Activated effector memory CD4-positive, alpha-beta T cell treated with Interleukin-2 at 50 U/mL for 16 hours (primary cell): ENCODE measurements around the gene KCNK5.

ENCODE experiments used
- DNase-seq: peaks from one replicate; pipeline ENCODE4 v3.0.0-alpha.2; 2020

The KCNK5 gene

DNA sequence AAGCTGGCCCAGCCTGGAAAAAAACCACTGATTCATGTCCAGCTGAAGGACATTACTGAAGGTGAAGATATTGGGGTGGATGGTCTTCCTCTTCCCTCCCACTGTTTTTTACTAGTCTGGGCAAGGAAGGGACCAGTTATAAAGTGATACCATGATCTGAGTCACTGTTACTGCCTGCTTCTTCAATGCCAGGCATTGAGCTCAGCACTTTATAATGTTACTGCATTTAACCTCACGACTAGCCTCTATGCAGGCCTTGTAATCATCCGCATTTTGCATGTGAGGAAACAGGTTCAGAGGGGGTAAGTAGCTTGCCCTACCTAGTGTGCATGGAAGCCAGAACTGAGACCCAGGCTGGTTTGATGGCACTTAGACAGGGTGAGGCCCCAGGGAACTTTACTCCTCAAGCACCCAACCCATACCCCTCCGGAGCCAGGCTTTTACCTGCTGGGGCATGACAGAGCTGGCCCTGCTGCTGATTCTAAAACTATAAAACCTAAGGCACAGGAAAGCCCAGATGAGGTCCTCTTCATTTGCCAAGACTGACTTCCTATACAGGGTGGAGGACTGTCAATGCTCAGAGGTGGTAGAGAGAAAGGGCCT is 11.0 kb upstream of the KCNK5 start:
- no peak for DNase-seq

DNA sequence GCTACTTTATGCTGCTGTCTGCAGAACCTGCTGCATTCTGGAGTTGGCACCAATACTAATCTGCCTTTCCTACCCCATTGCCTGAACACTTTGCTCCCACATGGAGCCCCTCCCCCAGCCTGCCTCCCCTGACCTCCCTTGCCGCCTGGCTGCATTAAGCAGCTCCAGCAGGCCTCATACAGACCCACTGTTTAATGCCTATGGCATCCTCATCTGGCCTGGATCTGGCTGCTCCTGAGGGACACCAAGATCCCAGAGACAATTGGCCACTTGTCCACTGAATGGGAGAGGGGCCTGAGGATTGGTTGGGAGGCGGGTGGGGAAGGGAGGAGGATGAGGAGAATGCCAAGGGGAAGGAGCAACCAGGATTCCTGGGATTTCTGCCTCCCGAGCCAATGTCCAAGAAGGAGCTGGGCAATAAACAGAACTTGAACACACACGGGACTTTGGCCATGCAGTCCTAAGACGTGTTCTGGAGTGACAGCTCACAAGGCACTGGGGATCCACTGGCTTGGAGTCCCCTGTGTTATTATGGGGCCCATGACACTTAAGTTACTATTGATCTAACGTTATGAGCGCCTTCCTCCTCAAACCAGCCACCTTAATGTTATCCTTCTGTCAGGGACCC is 10.4 kb upstream of the KCNK5 start:
- DNase-seq, result no peak

GRCh38 chr6:39236742-39237141 is 7.5 kb upstream of the KCNK5 start:
- DNase-seq, result no peak

- DNase-seq, result no peak
These were observed 4.1 kb upstream of the KCNK5 start for GRCh38 chr6:39233333-39233732.

DNA sequence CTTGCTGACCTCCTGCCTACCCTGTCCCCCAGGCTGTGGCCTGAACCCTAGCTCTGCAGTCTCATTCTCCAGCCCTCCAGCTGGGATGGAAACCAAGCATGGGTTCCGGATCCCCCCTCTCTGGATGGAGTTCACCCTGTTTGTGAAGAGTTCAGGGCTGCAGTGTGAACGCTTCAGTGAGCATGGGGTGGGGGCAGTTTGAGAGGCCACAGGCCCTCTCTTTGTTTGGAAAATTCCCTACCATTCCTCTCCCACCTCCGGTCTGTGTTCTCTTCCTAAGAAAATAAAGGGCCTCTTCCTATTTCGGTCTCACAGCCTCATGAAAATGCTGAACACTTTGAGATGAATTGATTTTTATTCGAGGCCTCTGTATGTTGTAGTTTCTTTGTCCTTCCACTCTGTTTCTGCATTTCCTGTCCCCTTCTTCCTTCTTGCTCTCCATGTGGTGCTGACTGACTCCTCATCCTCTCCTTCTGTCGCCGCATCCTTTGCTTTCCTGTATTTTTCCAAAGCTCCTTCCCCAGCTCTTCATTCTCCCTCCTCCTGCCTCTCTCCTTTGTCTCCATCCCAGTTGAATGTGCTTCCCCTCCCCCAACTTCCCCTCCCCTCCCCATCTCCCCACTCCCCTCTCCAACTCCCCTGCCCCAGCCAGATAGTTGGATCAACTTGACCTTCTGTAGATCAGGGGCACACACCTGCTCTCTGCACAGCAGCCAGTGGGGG is 2.4 kb upstream of the KCNK5 start:
- DNase-seq, result no peak

- DNase-seq, result no peak
These were observed 1.4 kb upstream of the KCNK5 start for GRCh38 chr6:39230654-39231035.

DNA sequence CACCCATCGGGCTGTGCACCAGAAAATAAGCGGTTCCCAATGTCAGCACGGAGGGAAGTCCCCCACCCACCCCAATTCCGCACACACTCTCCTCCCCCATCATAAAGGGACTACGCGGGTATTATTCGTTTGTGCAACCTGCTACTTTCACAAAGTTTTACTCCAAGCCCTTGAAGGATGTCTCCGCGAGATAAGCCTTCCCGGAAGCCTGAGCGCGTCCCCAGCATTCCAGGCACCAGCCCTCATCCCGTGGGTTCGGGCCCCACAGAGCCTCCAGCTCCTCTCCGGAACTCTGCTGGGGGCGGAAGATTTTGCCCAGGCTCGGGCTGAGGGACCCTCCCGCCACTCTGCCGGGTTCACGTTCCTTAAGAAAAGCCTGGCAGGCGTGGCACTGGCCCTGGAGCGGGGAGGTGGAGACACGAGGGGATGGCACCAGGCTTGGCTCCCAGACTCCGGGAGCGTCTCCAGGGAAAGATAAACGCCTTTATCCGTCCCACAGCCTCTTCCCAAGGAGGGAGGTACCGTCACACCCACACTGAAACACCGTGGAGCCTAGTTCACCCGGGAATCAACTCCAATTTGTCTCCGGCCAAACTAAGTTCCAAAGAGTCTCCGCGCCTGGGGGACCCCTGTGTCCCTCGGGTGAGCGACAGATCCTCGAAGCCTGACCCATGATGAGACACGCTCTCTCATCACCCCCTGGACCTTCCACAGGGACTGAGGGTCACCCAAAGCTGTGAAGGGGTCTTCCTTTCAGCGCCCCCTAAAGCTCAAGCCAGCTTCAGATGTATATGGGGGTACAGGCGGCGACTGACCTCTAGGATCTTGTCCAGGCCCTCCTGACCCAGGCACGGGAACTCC is 934 bp downstream of the KCNK5 start:
- no peak for DNase-seq

- DNase-seq, result no peak
These were observed 1.8 kb downstream of the KCNK5 start for GRCh38 chr6:39227476-39227875.

DNA sequence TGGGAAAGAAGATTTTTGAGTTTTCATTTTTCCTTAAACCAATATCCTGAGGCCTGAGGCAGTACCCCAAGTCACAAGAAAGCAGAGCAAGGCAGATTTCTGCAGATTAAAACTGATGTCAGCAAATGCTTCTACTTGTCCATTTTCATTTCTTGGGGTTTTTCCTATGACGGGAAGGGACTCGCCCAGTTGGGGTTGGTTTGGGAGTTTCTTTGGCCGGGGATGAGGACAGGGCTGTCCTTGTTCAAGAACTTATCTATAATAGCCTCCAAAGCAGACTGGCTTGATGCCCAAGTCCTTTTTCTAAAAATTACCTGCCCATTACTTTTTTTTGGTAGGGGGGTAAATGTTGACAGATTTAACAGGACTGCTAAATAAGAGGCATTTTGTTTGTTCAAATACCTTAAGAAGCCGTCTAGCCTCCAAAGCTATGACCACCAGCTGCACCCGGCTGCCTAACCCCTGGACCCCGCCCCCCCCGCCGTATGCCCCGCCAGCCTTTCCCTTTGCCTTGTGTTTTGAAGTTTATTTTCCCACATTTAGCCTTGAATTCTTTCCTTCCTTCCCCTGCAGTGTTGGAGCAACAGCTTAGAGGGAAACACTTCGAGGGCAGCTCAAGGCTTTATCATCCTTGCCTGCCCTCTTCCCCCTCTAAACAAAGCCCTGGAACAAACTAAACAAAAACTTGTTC is 2.5 kb downstream of the KCNK5 start:
- no peak for DNase-seq

DNA sequence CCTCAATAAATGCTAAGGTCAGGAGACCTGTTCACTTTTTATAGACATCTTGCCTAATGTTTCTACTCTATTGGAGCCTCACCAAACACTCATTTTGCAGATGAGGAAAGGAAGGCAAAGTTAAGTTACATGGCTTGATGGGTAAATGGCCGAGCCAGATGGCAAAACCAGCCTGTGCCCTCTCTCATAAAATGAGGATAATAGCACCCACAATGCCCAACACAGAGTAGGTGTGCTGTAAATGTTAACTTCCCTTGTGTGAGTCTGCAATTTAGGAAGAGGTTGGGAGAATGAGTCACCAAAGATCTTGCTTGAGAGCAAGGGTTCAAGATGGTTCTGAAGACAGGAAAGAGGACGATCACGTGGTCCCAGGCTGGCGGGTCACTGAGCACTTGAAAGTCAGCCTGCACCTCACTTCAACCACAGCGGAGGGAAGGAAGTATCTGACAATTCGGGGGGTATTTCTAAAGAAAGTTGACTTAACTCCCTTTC is 3.3 kb downstream of the KCNK5 start:
- DNase-seq, result peak; percentile 23

GRCh38 chr6:39225543-39225942 is 3.7 kb downstream of the KCNK5 start:
- DNase-seq, result no peak

DNA sequence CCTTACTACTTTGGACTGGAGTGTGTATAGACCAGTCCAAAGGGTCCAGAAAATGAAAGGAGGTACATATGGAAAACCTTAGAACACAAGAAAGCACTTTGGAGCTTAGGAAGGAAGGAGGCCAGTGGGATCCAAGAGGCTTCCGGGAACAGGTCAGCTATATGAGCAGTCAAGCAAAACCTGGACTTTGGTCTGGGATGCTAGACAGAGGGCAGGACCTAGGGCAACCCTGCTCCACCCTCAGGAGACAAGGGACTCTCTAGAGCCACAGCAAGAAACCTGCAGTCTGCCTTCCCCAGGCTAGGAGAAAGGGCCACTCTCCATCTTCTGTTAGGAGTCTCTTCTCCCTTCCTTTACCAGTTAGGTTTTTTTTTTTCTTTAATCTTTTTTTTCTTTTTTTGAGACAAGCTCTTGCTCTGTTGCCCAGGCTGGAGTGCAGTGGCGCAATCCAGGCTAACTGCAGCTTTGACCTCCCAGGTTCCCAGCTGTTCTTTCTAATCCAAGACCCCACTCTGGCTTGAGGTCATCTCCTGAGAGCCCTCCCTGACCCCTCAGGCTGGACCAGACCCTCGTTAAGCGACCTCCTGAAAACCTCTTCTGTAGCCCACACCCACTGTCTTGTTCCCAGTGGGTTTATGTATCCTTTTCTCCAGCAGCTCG is 4.6 kb downstream of the KCNK5 start:
- no peak for DNase-seq

- no peak for DNase-seq
These were observed 5.3 kb downstream of the KCNK5 start for GRCh38 chr6:39224011-39224410.

- no peak for DNase-seq
These were observed 5.7 kb downstream of the KCNK5 start for GRCh38 chr6:39223555-39223954.

DNA sequence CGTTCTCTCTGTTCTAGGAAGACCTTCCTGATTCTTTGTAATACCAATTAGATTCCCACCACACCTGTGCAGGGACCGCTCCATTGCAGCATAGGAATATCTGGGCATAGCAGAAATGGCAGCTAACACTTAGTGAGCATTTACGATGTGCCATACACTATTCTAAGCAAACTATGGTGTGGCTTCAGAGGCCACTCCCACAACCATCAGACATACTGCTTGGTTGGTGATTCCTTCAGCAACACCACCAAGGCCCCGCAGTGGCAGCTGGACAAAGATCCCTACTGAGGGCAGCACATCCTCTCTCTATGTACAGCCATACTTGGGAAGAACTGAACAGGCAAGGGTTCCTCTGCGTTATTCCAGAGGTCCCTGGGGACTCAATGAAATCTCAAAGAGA is 6.2 kb downstream of the KCNK5 start:
- DNase-seq, result no peak

GRCh38 chr6:39221779-39222641 is 7.3 kb downstream of the KCNK5 start:
- DNase-seq, result no peak

DNA sequence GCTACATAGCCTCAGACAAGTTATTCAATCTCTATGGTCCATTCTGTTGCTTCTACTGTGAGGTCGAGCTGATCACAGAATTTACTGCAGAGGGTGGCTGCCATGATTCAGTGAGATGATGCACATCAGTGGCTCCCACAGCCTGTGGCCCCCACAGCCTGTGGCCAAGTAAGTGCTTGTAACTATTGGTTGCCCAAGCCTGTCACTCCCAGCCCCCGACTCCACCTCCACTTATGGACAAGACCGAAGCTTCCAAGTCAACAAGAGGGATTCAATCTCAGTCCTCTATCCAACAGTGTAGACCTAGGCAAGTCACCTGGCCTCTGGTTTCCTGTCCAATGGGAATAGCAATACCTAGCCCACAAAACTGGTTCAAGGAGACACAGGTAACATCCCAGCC is 8.2 kb downstream of the KCNK5 start:
- DNase-seq, result no peak

GRCh38 chr6:39218868-39219567 is 10.3 kb downstream of the KCNK5 start:
- no peak for DNase-seq

DNA sequence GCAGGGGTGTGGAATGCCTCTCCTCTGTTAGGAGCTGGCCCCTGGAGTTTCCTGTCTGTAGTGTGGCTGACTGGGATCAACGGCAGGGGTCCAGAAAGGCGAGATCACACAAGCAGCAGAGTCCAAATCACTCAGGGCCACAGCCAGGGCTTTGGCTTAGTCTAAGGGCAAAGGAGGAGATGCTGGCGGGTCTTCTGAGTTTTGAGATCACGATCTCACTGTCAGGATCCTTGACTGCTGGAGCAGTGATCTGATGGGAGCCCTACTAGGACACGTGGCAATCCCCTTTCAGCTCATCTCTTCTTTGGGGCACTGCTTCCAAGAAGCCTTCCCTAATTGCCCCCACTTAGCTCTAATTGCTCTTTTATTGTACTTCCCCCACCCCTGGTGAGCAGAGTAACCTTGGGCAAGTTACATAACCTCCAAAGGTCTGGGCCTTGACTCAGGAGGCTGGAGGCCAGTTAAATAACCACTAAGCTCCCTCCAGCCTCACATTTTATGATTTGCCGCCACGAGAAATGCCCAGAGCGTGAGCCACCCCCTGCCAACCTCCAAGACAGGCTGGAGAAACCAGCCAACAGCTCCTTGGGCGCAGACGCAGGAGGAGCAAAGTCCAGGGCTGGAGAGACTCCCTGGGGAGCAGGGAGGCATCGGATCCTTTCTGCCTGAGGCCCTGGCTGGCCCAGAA is 12.0 kb downstream of the KCNK5 start:
- no peak for DNase-seq

- no peak for DNase-seq
These were observed 13.6 kb downstream of the KCNK5 start for GRCh38 chr6:39215640-39216158.
